Measurements from ENCODE around the gene SLC4A7.

DNA sequence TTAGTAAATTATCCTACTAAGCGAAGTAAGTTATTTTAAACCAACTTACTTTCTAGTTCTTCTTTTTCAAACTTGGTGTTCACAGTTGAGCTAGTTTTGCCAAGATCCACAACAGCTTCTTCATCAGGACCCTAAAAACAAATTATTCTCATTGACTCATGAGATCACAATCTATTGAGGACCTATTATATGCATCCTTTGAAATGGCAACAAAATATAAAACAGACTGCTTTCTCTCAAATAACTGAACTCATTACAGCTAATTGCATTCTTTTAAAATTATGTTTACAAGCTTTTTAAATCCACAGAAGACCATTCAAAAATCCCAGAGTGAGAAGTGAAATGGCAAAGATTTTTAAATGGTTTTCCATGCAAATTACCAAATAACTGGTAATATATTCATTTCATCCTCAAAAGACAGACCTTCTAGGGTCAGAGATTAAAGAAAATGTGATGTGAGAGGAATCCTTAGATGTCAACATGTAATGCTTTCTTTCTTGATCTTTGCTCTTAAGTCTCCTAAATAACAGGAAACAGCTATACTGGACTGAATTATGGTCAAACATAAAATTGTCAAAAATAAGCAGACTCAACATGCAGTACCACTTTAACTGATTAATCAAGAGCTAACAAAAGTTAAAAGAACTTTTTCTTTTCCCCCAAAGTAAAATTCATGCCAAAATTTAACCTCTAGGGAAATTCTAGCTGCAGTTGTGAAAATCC is 31.7 kb downstream of the SLC4A7 start:
- TF ChIP-seq, protein P1, sequence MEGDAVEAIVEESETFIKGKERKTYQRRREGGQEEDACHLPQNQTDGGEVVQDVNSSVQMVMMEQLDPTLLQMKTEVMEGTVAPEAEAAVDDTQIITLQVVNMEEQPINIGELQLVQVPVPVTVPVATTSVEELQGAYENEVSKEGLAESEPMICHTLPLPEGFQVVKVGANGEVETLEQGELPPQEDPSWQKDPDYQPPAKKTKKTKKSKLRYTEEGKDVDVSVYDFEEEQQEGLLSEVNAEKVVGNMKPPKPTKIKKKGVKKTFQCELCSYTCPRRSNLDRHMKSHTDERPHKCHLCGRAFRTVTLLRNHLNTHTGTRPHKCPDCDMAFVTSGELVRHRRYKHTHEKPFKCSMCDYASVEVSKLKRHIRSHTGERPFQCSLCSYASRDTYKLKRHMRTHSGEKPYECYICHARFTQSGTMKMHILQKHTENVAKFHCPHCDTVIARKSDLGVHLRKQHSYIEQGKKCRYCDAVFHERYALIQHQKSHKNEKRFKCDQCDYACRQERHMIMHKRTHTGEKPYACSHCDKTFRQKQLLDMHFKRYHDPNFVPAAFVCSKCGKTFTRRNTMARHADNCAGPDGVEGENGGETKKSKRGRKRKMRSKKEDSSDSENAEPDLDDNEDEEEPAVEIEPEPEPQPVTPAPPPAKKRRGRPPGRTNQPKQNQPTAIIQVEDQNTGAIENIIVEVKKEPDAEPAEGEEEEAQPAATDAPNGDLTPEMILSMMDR (conservative IDR thresholded peaks at IDR 0.05 in 1 of 2, IDR thresholded peaks at IDR 0.05 in 1 of 2; ENCODE audit: extremely low read depth in 1 of 2, insufficient read depth in 1 of 2, low read depth in 1 of 2, low read length in 2 of 2): no peak
- TF ChIP-seq EZH2 (IDR thresholded peaks at IDR 0.05; ENCODE audit: borderline replicate concordance, low read length): no peak

Measured in mammary epithelial cell (primary cell).